Osteoblast (primary cell): Measurements from ENCODE around the gene RPS5. TPM values are rescaled to one million over a fixed set of nuclear protein-coding genes. Genes with fewer than 3 reads are reported as not detected.

Experiments used
- DNase-seq: peaks from one replicate; pipeline ENCODE4 v3.0.0; 2011; ENCODE audit warnings: low spot score, mixed read lengths; ENCODE audit not compliant: insufficient read length; ENCODE audit errors: missing footprints
- H2AFZ ChIP-seq: 2 replicates; pipeline ENCODE4 v1.6.0; 2011; ENCODE audit warnings: mild to moderate bottlenecking, low read length
- H3K27ac ChIP-seq: 2 replicates; pipeline ENCODE4 v1.5.1; 2011; ENCODE audit warnings: mild to moderate bottlenecking, low read depth, low read length, moderate library complexity
- H3K27me3 ChIP-seq: 2 replicates; pipeline ENCODE4 v1.6.0; 2012; ENCODE audit warnings: mild to moderate bottlenecking, control low read depth, inconsistent platforms, low read length, moderate library complexity; ENCODE audit not compliant: insufficient read depth
- H3K36me3 ChIP-seq: 2 replicates; pipeline ENCODE4 v1.5.1; 2011; ENCODE audit warnings: mild to moderate bottlenecking, low read length, control low read depth, moderate library complexity; ENCODE audit not compliant: insufficient read depth
- H3K4me1 ChIP-seq: 2 replicates; pipeline ENCODE4 v1.5.1; 2011; ENCODE audit warnings: mild to moderate bottlenecking, low read length, control low read depth, moderate library complexity; ENCODE audit not compliant: insufficient read depth
- H3K4me2 ChIP-seq: 2 replicates; pipeline ENCODE4 v1.6.0; 2011; ENCODE audit warnings: mild to moderate bottlenecking, low read length; ENCODE audit not compliant: insufficient read depth
- H3K4me3 ChIP-seq: fragments of 200-600 bp; sonication (generic); 3 replicates; pipeline ENCODE4 v1.5.1; 2012; ENCODE audit warnings: mild to moderate bottlenecking, low read length, inconsistent platforms; ENCODE audit not compliant: insufficient read depth
- H3K79me2 ChIP-seq: 2 replicates; pipeline ENCODE4 v1.6.0; 2012; ENCODE audit warnings: mild to moderate bottlenecking, low read length, control low read depth, inconsistent platforms; ENCODE audit not compliant: insufficient read depth
- H3K9me3 ChIP-seq: 2 replicates; pipeline ENCODE4 v1.5.1; 2011; ENCODE audit warnings: low read depth, low read length, control low read depth
- H4K20me1 ChIP-seq: 2 replicates; pipeline ENCODE4 v1.6.0; 2012; ENCODE audit warnings: mild to moderate bottlenecking, low read length, control low read depth; ENCODE audit not compliant: insufficient read depth
- total RNA-seq: library from RNA; depleted of rRNA; stranded (reverse); fragments of >200 nt; gene quantifications from 2 replicates; pipeline ENCODE4 v1.2.3, GENCODE V29; 2012
- TF ChIP-seq, protein P1 (sequence below): IDR thresholded peaks from 2 replicates; pipeline ENCODE4 v1.5.1; 2011; ENCODE audit warnings: mild to moderate bottlenecking, low read depth, low read length, moderate library complexity; ENCODE audit errors: extremely low read depth

The RPS5 gene
- total RNA-seq, 1 donor = 1,166 TPM

DNA sequence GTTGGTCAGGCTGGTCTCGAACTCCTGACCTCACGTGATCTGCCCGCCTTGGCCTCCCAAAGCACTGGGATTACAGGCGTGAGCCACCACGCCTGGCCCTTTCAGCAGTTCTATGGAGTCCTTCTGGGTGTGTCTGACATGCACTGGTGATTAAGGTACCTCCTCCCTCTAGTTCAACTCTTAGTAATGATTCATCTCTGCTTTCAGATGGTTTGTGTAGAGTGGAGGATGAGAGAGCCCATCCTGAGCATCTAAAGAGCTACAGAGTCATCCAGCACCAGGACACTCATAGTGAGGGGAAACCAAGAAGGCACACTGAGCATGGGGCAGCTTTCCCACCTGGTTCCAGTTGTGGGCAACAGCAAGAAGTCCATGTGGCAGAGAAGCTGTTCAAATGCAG, 29.5 kb downstream of the RPS5 start:
- Histone ChIP-seq H3K36me3 (peaks cover 44% of the 10 kb centered on the region), H2AFZ (no peak overlapping the region), H3K4me2 (no peak overlapping the region), H4K20me1 (no peaks in the 10 kb centered on the region), H3K27ac (no peak overlapping the region), H3K79me2 (peaks cover 5% of the 10 kb centered on the region), H3K27me3 (no peaks in the 10 kb centered on the region), H3K4me1 (no peaks in the 10 kb centered on the region), H3K9me3 (peaks cover 24% of the 10 kb centered on the region), H3K4me3 (no peak overlapping the region)
- no peak for DNase-seq
- TF ChIP-seq, protein P1, sequence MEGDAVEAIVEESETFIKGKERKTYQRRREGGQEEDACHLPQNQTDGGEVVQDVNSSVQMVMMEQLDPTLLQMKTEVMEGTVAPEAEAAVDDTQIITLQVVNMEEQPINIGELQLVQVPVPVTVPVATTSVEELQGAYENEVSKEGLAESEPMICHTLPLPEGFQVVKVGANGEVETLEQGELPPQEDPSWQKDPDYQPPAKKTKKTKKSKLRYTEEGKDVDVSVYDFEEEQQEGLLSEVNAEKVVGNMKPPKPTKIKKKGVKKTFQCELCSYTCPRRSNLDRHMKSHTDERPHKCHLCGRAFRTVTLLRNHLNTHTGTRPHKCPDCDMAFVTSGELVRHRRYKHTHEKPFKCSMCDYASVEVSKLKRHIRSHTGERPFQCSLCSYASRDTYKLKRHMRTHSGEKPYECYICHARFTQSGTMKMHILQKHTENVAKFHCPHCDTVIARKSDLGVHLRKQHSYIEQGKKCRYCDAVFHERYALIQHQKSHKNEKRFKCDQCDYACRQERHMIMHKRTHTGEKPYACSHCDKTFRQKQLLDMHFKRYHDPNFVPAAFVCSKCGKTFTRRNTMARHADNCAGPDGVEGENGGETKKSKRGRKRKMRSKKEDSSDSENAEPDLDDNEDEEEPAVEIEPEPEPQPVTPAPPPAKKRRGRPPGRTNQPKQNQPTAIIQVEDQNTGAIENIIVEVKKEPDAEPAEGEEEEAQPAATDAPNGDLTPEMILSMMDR = no peak

DNA sequence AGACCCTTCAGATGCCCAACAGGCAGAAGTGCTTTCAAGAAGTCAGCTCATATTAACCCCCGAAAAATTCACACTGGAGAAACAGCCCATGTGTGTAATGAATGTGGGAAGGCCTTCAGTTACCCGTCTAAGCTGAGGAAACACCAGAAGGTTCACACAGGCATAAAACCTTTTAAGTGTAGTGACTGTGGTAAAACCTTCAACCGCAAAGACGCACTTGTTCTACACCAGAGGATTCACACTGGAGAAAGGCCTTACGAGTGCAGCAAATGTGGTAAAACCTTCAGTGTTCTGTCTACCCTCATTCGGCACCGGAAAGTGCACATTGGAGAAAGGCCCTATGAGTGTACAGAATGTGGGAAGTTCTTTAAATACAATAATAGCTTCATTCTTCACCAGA, 30.0 kb downstream of the RPS5 start:
- peaks cover 5% of the 10 kb centered on the region for H3K79me2 ChIP-seq
- no peak overlapping the region for H3K4me3 ChIP-seq
- H2AFZ ChIP-seq = no peak overlapping the region
- TF ChIP-seq, protein P1 = no peak
- no peaks in the 10 kb centered on the region for H4K20me1 ChIP-seq
- no peak for DNase-seq
- no peaks in the 10 kb centered on the region for H3K4me1 ChIP-seq
- H3K36me3 ChIP-seq = peaks cover 44% of the 10 kb centered on the region
- peaks cover 24% of the 10 kb centered on the region for H3K9me3 ChIP-seq
- H3K27ac ChIP-seq = no peak overlapping the region
- H3K4me2 ChIP-seq = no peak overlapping the region
- no peaks in the 10 kb centered on the region for H3K27me3 ChIP-seq

- no peaks in the 10 kb centered on the region for H4K20me1 ChIP-seq
- H3K27me3 ChIP-seq = no peaks in the 10 kb centered on the region
- peaks cover 49% of the 10 kb centered on the region for H3K9me3 ChIP-seq
- DNase-seq = no peak
- H3K27ac ChIP-seq = no peak overlapping the region
- H3K79me2 ChIP-seq = no peaks in the 10 kb centered on the region
- peaks cover 16% of the 10 kb centered on the region for H3K36me3 ChIP-seq
- no peak overlapping the region for H3K4me2 ChIP-seq
- TF ChIP-seq, protein P1 = no peak
- H2AFZ ChIP-seq = no peak overlapping the region
- no peaks in the 10 kb centered on the region for H3K4me1 ChIP-seq
- H3K4me3 ChIP-seq = no peak overlapping the region
These were observed 41.5 kb downstream of the RPS5 start for GRCh38 chr19:58428617-58429016.

- Histone ChIP-seq H3K27me3 (no peaks in the 10 kb centered on the region), H3K9me3 (peaks cover 60% of the 10 kb centered on the region)
- TF ChIP-seq, protein P1 = no peak
These were observed 42.7 kb downstream of the RPS5 start for GRCh38 chr19:58429745-58430144.

More at GRCh38 chr19:58429745-58430144, 42.7 kb downstream of the RPS5 start:
- H3K4me1 ChIP-seq = no peaks in the 10 kb centered on the region
- H3K27ac ChIP-seq = no peak overlapping the region
- H3K36me3 ChIP-seq = peaks cover 27% of the 10 kb centered on the region
- DNase-seq = no peak
- no peak overlapping the region for H3K4me2 ChIP-seq
- no peaks in the 10 kb centered on the region for H3K79me2 ChIP-seq
- H4K20me1 ChIP-seq = no peaks in the 10 kb centered on the region
- H2AFZ ChIP-seq = no peak overlapping the region
- no peak overlapping the region for H3K4me3 ChIP-seq
